GM19467 (cell line): ENCODE measurements around the gene HAPLN3.

Experiments
- ATAC-seq: cut with Tn5 transposase; IDR thresholded peaks from one replicate; pipeline ENCODE4 v1.9.1; 2021; ENCODE audit warnings: mild to moderate bottlenecking, moderate library complexity; ENCODE audit not compliant: unreplicated experiment

The HAPLN3 gene

DNA sequence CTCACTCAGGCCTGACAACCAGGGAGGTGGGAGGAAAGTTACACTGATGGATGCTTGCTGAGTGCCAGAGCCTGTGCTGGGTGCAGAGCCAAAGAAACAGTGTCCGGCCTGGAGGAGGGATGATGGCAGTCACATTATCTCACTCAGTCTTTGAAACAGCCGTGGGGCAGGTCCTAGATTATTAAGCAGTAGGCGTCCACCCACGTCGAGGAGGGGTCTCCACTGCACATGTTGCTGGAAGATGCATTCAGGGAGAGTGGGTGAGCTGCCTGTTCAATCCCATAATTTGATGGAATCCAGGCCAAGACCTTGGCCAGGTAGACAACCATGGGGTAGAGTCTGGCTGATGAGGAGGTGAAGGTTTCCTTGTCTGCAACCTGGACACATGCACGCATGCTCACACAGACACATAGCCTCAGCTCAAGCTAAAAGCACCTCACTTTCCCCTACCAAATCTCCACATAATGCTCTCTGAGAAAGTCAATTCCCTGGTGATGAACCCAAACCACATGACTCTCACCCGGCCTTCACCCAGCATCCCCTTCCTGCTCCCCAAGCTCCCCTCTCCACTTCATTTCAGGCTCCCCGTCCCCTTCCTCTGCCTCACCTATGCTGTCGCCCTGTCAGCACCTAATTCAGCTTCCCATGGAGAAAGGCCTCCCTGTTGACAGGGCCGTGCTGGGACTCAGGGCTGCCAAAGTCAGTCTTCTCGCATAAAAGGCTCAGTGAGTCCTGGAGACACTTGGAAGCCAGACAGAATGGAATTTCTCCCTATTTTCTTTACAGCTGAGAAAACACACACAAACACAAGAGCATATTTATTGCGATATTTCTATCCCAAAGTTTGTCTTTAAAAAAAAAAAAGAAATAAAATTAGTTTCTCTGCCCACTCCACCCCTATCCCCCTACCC lies 62.3 kb downstream of the HAPLN3 start:
- ATAC-seq: no peak

DNA sequence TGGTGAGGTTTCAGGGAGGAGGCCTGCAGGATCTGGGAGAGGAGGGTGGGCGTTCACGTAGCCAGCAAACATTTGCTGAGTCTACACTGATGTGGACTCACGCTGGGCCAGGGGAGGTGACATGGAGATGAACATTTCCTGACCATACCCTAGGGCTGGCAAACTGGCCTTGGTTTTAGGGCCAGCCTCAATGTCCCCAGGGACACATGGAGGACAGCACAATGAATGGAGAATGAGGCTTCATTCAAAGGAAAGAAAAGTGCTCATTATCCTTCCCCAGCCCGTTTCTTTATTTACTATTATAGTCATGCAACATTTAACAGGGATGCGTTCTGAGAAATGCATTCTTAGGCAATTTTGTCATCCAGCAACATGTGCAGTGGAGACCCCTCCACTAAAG lies 65.3 kb downstream of the HAPLN3 start:
- ATAC-seq: no peak

DNA sequence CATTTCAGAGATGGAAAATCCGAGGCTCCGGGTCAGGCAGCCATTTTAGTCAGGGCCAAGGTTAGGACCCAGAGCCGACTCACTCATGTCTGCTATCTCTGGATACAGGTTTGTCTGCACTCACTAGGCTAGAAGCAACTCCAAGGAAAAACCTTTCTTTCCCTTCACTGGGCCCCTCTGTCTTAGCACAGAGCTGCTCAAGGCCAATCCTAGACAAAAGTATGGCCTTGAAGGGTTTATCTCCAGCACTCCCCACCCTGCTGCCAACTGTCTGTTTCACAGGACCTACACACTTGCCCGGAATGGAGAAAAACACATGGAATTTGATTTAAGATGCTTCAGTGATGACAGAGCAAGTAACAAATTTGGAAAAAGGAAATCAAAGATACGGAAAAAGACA lies 66.6 kb downstream of the HAPLN3 start:
- no peak for ATAC-seq
